HG03280 (cell line): Measurements from ENCODE around the gene CDH23.

Experiments used
- ATAC-seq: cut with Tn5 transposase; IDR thresholded peaks from one replicate; pipeline ENCODE4 v1.9.1; 2021; ENCODE audit warnings: mild to moderate bottlenecking, moderate library complexity; ENCODE audit not compliant: unreplicated experiment

CDH23 gene

DNA sequence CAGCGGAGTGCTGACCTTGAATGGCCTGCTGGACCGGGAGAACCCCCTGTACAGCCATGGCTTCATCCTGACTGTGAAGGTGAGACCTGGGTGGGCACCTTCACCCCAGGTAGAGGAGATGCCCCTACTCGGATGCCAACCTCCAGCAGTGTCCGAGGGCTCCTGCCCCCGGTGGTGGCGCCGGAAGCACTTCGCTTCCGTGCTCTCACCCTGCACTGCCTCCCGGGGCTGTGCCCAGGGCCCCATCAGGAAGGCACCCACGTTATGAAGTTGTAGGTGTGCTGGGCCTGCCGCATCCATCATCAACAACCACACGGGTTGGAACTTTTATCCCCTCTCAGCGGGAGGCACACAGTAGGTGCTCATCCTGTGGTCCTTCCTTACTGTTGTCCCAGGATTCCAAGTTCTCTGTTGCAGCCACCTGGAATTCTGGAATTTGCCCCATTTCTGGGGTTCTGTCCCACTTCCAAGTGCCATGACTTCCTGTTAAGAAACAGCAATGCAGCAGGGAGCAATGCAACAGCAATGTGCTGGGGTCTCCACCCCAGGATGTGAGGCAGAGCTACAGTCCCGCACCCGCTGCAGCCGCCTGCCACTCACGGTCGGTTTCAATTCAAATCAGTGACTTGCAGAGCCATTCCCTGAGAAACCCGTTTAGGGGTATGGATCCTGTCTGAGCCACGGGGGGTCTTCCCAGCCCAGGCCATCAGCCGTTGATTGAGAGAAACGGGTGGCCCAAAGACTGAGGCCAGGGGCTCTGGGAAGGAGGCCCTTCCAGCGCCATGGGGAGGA lies 219.0 kb downstream of the CDH23 start:
- no peak for ATAC-seq

GRCh38 chr10:71616817-71617654 lies 220.3 kb downstream of the CDH23 start:
- no peak for ATAC-seq

DNA sequence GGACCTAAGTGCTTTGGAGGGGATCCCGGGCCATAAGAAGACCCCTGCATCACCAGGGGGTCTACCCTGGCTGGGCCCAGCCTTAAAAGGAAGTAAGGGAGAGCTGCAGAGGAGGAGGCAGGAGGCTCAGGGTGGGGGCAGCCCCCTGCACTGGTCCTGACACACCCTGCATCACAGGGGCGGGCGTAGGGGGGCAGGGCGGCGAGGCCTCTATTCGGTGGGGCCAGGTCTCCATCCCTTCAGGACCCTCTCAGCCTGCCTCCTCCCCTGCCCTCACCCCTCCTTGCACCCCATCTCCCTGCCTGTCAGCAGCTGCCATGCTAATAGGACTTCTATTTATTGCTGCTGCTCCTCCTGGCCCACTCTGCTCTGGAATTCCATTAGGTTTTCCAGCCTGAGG lies 221.5 kb downstream of the CDH23 start:
- no peak for ATAC-seq

GRCh38 chr10:71618598-71618997 lies 221.9 kb downstream of the CDH23 start:
- no peak for ATAC-seq

GRCh38 chr10:71620642-71621041 lies 223.9 kb downstream of the CDH23 start:
- no peak for ATAC-seq

GRCh38 chr10:71621231-71622153 lies 224.8 kb downstream of the CDH23 start:
- no peak for ATAC-seq

GRCh38 chr10:71622154-71622526 lies 225.4 kb downstream of the CDH23 start:
- ATAC-seq, result no peak

DNA sequence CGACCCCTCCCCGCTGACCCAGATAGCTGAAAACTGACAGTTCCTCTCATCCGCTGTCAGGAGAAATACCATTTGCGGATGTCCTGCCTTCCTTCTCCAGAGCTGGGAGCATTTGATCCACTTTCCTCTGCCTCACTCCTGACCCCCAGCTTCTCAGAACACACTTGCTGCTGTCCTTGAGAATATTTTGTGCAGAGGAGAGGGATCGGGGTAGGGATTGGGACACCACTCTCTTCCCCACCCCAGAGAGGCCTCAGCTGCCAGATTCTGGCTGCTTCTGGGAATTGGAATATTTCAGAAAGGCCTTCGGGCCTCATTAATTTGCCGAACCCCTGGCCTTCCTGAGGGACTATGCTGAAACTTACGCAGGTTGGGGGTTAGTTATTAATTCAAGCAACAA lies 225.9 kb downstream of the CDH23 start:
- ATAC-seq, result no peak

GRCh38 chr10:71623098-71623985 lies 226.6 kb downstream of the CDH23 start:
- ATAC-seq, result no peak

GRCh38 chr10:71623986-71624291 lies 227.2 kb downstream of the CDH23 start:
- no peak for ATAC-seq

GRCh38 chr10:71625445-71626175 lies 228.9 kb downstream of the CDH23 start:
- no peak for ATAC-seq

DNA sequence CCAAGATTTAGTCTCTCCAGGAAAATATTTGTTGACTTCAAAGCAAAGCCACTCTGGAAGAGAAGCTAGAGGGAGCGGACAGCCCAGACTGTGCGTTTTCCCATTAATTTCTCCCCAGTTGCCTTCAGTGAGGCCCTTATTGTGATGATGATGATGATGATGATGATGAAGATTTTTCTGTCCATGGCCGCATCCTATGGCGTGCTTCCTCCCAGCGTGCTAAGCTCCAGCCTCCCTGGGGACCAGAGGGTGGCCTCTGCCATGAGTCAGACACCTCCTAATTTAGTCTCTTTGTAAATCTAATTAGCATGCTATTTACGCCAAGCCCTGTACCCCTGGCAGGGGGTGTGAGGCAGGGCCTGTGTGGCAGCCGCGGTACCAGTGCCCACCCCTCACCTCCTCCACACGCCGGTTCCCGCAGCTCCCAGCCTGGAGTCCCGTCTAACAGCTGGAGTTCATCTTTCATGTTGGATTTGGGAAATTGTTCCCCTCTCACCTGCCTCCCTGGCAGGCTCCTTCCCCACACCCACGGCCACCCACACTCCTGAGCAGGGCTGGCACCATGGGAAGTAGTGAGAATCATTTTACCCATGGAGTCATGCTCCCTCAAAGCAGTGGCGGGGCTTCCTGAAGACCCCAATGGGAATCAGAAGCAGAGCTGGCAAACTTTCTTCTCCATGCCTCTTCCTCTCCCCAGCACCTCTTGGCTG lies 230.7 kb downstream of the CDH23 start:
- no peak for ATAC-seq

DNA sequence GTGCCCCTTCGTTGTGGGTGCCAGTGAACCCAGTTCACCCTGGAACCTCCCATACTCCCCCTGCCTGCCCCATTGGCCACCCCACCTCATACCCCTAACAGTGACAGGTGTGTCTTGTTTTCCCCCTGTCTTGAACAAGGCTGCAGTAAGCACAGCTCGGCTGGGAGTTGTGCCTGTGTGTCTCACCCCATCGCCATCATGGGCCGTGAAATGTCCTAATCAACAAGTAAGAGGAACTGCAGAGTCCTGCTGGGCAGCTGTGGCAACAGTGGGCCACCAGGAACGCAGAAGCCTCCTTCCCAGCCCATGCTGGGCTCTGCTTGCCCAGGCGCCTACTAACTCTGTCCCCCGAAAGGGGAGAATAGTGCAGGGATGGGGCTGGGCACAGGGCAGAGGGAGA lies 231.2 kb downstream of the CDH23 start:
- ATAC-seq, result no peak

DNA sequence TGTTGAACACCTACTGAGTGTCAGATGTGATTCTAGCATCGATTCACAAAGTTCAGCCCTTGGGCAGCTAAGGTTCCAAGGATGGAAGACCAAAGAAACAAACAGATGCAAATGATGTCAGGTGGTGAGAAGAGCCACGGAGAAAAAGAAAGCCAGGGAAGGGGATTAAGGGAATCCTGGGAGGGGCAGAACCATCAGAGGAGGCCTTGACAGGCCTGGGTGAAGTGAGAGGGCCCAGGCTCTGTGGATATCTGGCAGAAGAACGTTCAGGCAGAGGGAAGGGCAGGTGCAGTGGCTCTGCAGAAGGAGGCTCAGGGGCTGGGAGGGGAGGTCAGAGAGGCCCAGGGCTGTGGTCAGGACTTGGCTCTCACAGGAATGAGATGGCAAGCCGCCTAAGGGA lies 232.4 kb downstream of the CDH23 start:
- ATAC-seq, result no peak

DNA sequence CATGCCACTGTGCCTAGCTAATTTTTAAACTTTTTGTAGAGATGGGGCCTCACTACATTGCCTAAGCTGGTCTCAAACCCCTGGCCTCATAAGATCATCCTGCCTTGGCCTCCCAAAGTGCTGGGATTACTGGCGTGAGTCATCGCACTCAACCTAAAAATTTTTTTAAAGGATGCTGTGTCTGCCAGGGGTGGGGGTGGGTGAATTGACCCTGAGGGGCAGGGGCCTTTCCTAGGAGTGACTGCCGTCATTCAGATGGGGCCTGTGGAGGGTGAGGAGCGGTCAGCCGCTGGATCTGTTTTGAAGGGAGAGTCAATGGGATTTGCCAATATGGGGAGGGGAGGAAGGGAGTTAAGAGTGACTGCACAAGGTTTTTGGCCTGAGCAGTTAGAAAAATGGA lies 233.4 kb downstream of the CDH23 start:
- no peak for ATAC-seq

GRCh38 chr10:71631007-71631861 lies 234.5 kb downstream of the CDH23 start:
- ATAC-seq, result no peak

DNA sequence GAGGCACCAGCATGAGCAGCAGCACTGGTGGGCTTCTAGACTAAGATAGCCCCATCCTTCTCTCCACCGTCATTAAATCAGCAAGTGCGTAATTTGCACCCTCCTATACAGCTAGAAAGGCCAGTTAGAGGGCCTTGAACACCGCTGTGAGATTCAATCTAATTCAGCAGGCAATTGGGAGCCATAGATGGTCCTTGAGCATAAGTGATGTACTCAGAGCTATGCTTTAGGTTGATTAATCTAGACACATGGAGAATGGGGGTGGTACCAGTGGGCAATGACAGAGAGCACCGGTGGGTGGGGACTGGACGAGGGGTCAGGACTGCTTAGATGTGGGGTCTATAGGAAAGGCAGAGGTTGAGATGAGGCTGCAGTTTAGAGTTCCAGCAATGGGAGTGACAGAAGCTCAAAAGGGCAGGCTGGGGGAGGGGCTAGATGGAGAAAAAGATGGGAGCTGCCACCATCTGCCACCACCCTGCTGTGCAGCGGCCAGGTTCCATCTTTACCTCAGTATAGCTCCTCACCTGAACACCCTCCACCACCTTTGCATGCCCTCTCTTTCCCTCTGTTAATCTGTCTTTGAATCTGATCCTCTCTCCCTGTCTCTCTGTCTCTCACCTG lies 235.6 kb downstream of the CDH23 start:
- no peak for ATAC-seq
